Right hindlimb (tissue), 1 donor: ENCODE measurements around the gene MISP.

Experiments
- DNase-seq: peaks from one replicate; pipeline ENCODE4 v3.0.0-alpha.2; 2018

Gene MISP

DNA sequence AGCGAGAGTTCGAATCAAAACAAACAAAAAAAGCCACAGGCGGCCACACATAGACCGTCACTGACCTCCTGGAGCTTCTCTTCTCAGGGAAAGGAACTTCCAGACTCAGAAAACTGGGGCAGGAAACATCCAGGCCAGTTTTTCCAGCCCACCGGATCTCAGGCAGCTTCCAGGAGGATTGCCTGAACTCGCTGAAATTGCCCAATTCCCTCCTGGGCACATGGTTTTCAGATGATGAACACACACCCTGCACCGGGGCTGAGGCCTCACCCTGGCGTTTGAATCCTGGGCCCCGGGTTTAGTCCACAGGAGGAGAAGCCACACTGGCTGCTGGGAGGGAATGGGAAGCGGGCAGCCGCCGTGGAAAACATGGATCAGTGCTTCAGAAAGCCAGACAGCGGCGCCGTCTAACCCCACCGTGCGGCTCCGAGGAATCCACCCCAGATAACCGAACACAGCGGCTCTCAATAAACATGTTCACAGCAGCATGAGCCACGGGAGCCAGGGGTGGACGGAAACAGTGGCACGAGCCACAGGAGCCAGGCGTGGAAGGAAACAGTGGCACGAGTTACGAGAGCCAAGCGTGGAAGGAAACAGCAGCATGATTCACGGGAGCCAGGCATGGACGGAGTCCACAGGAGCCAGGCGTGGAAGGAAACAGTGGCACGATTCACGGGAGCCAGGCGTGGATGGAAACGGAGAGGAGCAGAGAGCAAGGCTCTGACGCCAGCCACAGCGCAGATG lies 28.2 kb downstream of the MISP start:
- peak; percentile 62 for DNase-seq

- DNase-seq: no peak
Observed at GRCh38 chr19:780935-781334, 30.0 kb downstream of the MISP start.

- no peak for DNase-seq
Observed at GRCh38 chr19:781800-782184, 30.9 kb downstream of the MISP start.

GRCh38 chr19:782185-782877 lies 31.4 kb downstream of the MISP start:
- DNase-seq: no peak

- no peak for DNase-seq
Observed at GRCh38 chr19:782878-783668, 32.2 kb downstream of the MISP start.

GRCh38 chr19:784541-784940 lies 33.6 kb downstream of the MISP start:
- no peak for DNase-seq

- no peak for DNase-seq
Observed at GRCh38 chr19:787536-787935, 36.6 kb downstream of the MISP start.

DNA sequence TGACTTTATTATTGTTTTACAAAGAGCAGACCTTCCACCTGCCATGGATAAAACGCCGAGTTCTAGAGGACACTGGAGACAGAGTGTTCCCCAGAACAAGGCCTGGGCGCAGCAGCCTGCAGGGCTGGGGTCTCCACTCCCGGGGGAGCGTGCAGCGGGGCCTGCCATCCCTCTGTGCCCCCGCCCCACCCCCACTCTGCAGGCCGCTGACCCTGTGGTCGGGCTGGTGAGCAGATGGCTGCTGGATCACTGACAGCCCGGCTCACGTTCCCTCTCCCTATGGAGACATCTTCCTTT lies 37.7 kb downstream of the MISP start:
- no peak for DNase-seq

DNA sequence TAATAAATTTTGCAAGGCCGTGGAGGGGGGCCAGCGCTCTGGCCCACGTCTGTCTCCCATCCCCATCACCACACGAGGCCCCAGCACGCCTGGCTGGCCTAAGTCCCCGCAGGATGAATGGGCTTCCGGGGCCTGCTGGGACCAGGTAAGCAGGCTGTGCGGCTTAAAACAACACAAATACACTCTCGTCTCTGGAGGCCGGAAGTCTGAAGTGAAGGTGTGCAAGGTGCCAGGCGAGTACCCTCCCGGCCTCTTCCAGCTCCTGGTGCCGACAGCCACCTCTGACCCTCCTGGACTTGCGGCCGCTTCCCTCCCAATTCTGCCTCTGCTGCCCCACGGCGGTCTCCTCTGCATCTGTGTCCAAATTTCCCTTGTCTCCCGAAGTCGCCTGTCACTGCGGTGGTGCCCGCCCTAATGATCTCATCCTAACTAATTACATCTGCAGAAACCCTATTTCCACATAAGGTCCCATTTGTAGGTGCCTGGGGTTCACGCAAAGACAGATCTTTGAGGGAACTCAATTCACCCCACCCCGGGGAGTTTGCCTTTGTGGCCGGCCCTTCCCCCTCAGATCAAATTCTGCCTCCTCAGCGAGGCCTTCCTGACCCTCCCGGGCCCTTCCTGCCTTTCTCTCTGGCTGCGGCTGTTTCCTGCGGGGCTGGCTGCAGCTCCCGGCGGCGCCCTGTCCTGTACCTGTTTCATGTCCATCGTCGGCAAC lies 38.2 kb downstream of the MISP start:
- DNase-seq: peak; percentile 63

- DNase-seq: no peak
Observed at GRCh38 chr19:789701-790060, 38.8 kb downstream of the MISP start.

DNA sequence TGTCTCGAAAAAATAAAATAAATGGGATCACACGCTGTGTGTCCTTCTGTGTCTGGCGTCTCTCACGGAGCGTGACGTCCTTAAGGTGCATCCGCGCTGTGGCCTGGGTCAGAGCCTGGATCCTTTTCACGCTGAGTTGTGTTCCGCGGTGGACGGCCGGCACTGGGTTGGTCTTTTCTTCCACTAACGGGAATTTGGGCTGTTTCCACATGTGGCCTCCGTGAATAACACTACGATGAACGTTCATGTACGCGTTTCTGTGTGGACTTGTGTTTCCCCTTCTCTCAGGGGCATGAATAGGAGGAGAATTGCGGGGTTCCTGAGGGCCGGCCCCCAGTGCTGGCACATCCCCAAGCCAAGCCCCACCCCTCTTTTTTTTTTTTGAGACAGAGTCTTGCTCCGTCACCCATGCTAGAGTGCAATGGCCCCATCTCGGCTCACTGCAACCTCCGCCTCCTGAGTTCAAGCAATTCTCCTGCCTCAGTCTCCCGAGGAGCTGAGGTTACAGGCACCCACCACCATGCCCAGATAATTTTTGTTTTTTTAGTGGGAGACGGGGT lies 40.2 kb downstream of the MISP start:
- DNase-seq: no peak

- DNase-seq: no peak
Observed at GRCh38 chr19:791567-792305, 40.8 kb downstream of the MISP start.

GRCh38 chr19:792306-792885 lies 41.5 kb downstream of the MISP start:
- DNase-seq: no peak

DNA sequence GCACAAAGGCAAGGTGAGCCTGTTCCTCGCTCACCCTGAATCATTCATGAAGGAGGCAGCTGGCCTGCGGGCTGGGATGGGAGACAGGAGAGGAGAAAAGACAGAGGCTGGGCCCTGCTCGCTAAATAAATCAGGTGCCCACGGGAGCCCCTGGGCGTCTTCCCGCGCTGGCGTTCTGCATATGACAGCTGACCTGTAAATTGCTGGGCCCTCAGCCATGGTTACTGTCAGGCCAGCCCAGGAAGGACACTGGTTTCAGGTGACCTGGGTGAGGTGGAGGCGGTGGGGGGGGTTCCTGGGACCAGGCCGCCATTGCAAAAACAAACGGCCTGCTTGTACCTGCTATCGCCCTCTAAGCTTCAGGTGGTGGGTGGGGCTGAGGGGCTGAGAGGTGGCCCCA lies 42.9 kb downstream of the MISP start:
- DNase-seq: peak; percentile 12

GRCh38 chr19:795073-795611 lies 44.2 kb downstream of the MISP start:
- peak; percentile 64 for DNase-seq

DNA sequence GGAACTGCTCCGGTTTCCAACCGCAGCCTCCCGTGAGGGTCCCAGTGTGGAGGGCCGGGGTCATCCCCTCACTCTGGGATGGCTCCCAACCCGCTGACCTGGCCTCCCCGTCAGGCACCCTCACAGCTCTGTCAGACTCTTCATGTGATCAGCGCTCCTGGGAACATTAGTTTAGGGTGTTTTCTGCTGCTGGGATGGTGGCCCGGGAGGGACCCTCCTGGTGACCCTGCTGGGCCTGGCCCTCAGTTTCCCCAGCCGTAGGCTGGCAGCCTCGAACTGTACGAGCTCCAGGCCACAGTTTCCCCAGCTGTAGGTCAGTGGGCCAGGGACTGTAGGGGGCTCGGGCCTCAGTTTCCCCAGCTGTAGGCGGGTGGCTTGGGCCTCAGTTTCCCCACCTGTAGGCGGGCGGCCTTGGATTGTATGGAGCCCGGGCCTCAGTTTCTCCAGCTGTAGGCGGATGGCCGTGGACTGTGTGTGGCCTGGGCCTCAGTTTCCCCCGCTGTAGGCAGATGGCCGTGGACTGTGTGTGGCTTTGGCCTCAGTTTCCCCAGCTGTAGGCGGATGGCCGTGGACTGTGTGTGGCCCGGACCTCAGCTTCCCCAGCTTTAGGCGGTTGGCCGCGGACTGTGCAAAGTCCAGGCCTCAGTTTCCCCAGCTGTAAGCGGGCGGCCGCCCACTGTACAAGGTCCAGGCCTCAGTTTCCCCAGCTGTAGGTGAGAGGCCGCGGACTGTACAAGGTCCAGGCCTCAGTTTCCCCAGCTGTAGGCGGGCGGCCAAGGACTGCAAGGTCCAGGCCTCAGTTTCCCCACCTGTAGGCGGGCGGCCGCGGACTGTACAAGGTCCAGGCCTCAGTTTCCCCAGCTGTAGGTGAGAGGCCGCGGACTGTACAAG lies 45.0 kb downstream of the MISP start:
- DNase-seq: peak; percentile 39

DNA sequence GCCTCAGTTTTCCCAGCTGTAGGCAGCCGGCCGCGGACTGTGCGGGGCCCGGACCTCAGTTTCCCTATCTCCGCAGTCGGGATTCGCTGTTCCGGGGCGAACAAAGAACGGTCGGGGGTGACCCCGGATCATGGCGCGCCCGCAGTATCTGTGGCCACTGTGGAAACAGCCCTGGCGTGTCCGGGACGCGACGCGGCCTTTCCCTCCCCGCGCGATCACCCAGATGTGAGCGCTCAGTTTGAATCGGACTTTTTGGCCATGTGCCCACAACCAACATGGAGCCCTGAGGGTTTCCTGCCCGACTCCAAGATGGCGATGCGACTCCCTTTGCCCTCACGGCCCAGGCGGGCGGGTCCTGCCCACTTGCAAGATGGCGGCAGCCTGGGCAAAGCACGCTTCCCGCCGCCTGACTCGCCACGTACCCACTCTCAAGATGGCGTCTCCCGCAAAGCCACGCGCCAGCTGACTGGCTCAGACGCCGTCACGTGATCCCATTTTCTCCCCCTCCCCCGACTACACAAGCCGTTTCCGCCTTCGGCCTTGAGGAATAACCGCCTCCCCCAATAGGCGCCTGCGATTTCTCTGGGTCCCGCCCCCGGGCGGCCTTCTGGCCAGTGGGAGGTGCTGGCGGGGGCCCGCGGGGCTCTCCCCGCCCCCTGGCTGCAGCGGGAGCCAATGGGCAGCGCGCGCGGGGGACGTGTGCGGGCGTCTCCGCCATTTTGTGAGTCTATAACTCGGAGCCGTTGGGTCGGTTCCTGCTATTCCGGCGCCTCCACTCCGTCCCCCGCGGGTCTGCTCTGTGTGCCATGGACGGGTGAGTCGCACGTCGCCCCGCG lies 46.0 kb downstream of the MISP start, which contains the start of gene PTBP1:
Gene PTBP1, plus strand, starts transcription at position 761 of the 836 bp plus-strand sequence. Its CDS starts 46 bp downstream, at position 807.
- peak; percentile 100 for DNase-seq

DNA sequence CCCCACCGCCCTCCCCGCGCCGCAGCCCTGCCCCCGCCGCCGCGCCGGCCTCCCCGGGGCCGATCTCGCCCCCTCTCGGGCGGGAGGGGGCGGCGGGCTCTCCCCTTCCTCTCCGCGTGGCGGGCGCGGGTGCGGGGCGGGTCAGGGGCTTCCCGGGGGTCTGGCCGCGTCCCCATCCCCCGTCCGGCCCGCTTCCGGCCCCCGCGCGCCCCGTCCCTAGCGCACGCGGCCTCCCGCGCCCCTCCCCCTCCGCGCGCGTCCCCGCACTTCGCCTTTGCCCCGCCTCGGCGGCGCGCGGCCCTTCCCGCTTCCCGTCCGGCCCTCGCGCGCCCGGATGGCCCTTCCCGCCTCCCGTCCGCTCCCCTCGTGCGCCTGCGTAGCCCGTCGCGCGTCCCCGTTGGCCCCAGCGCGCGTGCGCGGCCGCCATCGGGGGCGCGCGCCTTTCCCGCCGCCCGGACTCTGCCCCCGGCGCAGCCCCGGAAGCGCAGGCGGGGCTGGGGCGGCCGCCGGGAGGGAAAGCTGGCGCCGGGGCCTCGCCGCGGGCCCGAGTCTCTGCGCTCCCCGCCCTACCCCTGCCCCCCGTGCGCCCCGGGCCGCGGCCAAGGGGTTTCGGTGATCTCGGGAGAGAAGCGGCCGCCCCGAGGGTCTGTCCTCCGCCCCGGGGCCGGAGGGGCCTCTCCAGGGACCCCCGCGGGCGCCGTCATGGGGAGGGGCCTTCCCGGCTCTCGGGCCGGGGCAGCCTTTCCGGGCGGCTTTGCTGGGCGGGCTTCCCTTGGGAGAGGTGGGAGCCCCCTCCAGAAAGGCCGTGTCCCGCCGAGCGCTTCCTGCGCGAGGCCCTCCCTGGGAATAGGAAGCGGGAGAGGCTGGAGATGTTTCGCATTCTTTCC lies 46.9 kb downstream of the MISP start:
- DNase-seq: peak; percentile 93
